ENCODE data around the gene VAMP8.
"Not testable (repeated sequence)": the region's sequence is repeated elsewhere in the genome, so short reads cannot be mapped to it uniquely, and the experiment has no call there.

The VAMP8 gene

GRCh38 chr2:85554980-85555612, 22.3 kb upstream of the VAMP8 start:
- TF ChIP-seq CTCF (IDR thresholded peaks at IDR 0.05; ENCODE audit: insufficient read depth, low read depth, low read length, missing control alignments) = no peak
- no peak for DNase-seq (ENCODE audit: low read depth)
- H3K4me3 ChIP-seq (ENCODE audit: low read length) = no peak overlapping the region

- TF ChIP-seq CTCF (IDR thresholded peaks at IDR 0.05; ENCODE audit: insufficient read depth, low read depth, low read length, missing control alignments) = no peak
- no peak for DNase-seq (ENCODE audit: low read depth)
- H3K4me3 ChIP-seq (ENCODE audit: low read length) = no peak overlapping the region
Measured at GRCh38 chr2:85557130-85557529, 20.3 kb upstream of the VAMP8 start.

GRCh38 chr2:85558160-85558559, 19.2 kb upstream of the VAMP8 start:
- DNase-seq (ENCODE audit: low read depth) = no peak
- TF ChIP-seq CTCF (IDR thresholded peaks at IDR 0.05; ENCODE audit: insufficient read depth, low read depth, low read length, missing control alignments) = no peak
- no peak overlapping the region for H3K4me3 ChIP-seq (ENCODE audit: low read length)

- peak overlapping the region; percentile 98 for H3K4me3 ChIP-seq (ENCODE audit: low read length)
Measured at GRCh38 chr2:85560403-85560726, 17.0 kb upstream of the VAMP8 start.

GRCh38 chr2:85560812-85561279, 16.5 kb upstream of the VAMP8 start:
- no peak for DNase-seq (ENCODE audit: low read depth)
- peak overlapping the region; percentile 98 for H3K4me3 ChIP-seq (ENCODE audit: low read length)
- TF ChIP-seq CTCF (IDR thresholded peaks at IDR 0.05; ENCODE audit: insufficient read depth, low read depth, low read length, missing control alignments) = no peak

More at GRCh38 chr2:85560403-85560726, 17.0 kb upstream of the VAMP8 start:
- DNase-seq (ENCODE audit: low read depth) = not testable (repeated sequence)

- peak; percentile 96 for DNase-seq (ENCODE audit: low read depth)
Measured at GRCh38 chr2:85561280-85562212, 15.8 kb upstream of the VAMP8 start, which contains the start of gene GGCX. Gene GGCX, minus strand, starts transcription at chr2:85561493. Its CDS starts 65 bp downstream, at chr2:85561428.

More at GRCh38 chr2:85561280-85562212, 15.8 kb upstream of the VAMP8 start, which contains the start of gene GGCX:
- peak; percentile 33 for TF ChIP-seq CTCF (IDR thresholded peaks at IDR 0.05; ENCODE audit: insufficient read depth, low read depth, low read length, missing control alignments)
- H3K4me3 ChIP-seq (ENCODE audit: low read length) = peak within 1 kb of the TSS; percentile 98

Data from epithelial cell of esophagus (primary cell).